Measurements from ENCODE around the gene FXN.

- TF ChIP-seq POLR2A (IDR thresholded peaks at IDR 0.05) (no peak), CTCF (IDR thresholded peaks at IDR 0.05) (no peak)
These were observed 28.3 kb downstream of the FXN start for GRCh38 chr9:69063839-69064238.
